Liver (tissue), 3 donors: ENCODE results near the gene SCTR.

ENCODE experiments used
- EGR1 ChIP-seq, 2 donors: IDR thresholded peaks; 2 replicates each; pipeline ENCODE4 v1.6.1; 2016 to 2018; ENCODE audit warnings: antibody characterized with exemption in 2 of 2, low read depth in 2 of 2
- FOXA1 ChIP-seq: IDR thresholded peaks from 2 replicates; pipeline ENCODE4 v1.6.1; 2016; ENCODE audit warnings: antibody characterized with exemption
- GABPA ChIP-seq, 2 donors: IDR thresholded peaks in 1 of 2; conservative IDR thresholded peaks in 1 of 2; 2 replicates each; pipeline ENCODE4 v1.6.1; 2016; ENCODE audit warnings: antibody characterized with exemption in 2 of 2, mild to moderate bottlenecking in 1 of 2, moderate library complexity in 1 of 2
- JUND ChIP-seq, 2 donors: IDR thresholded peaks; 2 replicates each; pipeline ENCODE4 v1.6.1; 2016; ENCODE audit warnings: antibody characterized with exemption in 2 of 2
- RAD21 ChIP-seq, 2 donors: IDR thresholded peaks; 2 replicates each; pipeline ENCODE4 v1.6.1; 2016; ENCODE audit warnings: antibody characterized with exemption in 2 of 2, mild to moderate bottlenecking in 2 of 2
- TAF1 ChIP-seq: conservative IDR thresholded peaks from 2 replicates; pipeline ENCODE4 v1.6.1; 2016; ENCODE audit warnings: antibody characterized with exemption, mild to moderate bottlenecking
- YY1 ChIP-seq: IDR thresholded peaks from 2 replicates; pipeline ENCODE4 v1.6.1; 2016; ENCODE audit warnings: antibody characterized with exemption, mild to moderate bottlenecking
- TF ChIP-seq, protein P1 (sequence below): fragments of 150-350 bp; IDR thresholded peaks from 2 replicates; pipeline ENCODE4 v1.5.1; 2017; ENCODE audit warnings: improper control_type of control experiment, low read depth, low read length; ENCODE audit not compliant: missing input control
- TF ChIP-seq, protein P2 (sequence below): IDR thresholded peaks from 2 replicates; pipeline ENCODE4 v1.6.1; 2016; ENCODE audit warnings: antibody characterized with exemption
- donor health status: healthy.
- donor health status: healthy.

DNA sequence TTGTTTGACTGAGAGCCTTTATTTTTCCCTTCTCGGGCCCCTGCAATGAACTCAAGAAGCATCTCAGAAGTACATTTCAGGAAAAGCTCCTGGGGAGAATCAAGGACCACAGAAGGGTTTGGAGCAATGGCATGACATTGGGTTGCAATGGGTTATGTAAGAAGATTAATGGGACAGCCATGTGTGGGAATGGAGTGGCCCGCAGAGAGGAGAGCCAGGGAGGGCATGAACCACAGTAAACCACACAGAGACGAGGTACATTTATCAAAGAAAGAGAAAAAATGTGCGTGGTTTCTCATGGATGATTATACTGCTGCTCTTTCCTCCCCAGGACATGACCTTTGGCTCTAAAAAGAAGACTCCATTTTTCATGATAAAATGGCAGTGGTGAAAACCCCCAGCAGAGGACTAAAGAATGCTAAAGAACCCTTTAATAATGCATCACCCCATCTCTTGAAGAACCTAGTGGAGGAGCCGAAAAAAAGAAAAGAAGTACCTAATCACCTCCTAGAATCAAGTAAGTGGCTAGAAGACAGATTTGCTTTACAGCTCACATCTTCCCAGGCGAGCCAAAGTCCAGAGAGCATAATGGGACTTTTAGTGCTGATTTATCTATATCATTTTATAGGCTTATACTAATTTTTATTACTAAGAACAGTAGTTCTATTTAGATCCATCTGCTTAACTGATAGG is 21.6 kb upstream of the SCTR start:
- TF ChIP-seq, protein P1, sequence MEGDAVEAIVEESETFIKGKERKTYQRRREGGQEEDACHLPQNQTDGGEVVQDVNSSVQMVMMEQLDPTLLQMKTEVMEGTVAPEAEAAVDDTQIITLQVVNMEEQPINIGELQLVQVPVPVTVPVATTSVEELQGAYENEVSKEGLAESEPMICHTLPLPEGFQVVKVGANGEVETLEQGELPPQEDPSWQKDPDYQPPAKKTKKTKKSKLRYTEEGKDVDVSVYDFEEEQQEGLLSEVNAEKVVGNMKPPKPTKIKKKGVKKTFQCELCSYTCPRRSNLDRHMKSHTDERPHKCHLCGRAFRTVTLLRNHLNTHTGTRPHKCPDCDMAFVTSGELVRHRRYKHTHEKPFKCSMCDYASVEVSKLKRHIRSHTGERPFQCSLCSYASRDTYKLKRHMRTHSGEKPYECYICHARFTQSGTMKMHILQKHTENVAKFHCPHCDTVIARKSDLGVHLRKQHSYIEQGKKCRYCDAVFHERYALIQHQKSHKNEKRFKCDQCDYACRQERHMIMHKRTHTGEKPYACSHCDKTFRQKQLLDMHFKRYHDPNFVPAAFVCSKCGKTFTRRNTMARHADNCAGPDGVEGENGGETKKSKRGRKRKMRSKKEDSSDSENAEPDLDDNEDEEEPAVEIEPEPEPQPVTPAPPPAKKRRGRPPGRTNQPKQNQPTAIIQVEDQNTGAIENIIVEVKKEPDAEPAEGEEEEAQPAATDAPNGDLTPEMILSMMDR, result no peak
- TF ChIP-seq TAF1 (no peak), YY1 (no peak), EGR1 (IDR thresholded peaks at IDR 0.05; ENCODE audit: low read depth in 2 of 2) (no peak), RAD21 (IDR thresholded peaks at IDR 0.05) (no peak), JUND (IDR thresholded peaks at IDR 0.05) (no peak), FOXA1 (no peak), GABPA (IDR thresholded peaks at IDR 0.05 in 1 of 2, conservative IDR thresholded peaks at IDR 0.05 in 1 of 2) (no peak)
- TF ChIP-seq, protein P2, sequence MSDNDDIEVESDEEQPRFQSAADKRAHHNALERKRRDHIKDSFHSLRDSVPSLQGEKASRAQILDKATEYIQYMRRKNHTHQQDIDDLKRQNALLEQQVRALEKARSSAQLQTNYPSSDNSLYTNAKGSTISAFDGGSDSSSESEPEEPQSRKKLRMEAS, result no peak
